T-cell (primary cell): ENCODE measurements around the gene PCP4L1. TPM values are rescaled to one million over a fixed set of nuclear protein-coding genes. Genes with fewer than 3 reads are reported as not detected.
"Not testable (repeated sequence)": the region's sequence is repeated elsewhere in the genome, so short reads cannot be mapped to it uniquely, and the experiment has no call there.

Experiments
- ATAC-seq, 4 experiments: fragments of 200-7000 bp in 3 of 4; fragments of 150-1000 bp in 1 of 4; cut with Tn5 transposase; replicated peaks in 1 of 4; 1 replicate in 3 of 4; 2 replicates in 1 of 4; pipeline ENCODE4 v1.10.0; 2021; ENCODE audit warnings: moderate library complexity in 3 of 4, mild to moderate bottlenecking in 2 of 4, moderate number of reproducible peaks in 1 of 4
- CTCF ChIA-PET, 2 donors: fragments of 300-600 bp; sonication (Branson Sonifier 250); formaldehyde crosslinking; loops; one replicate each; lab custom pipeline; 2022; ENCODE audit warnings: antibody characterized with exemption in 2 of 2; lab: Charles Lee
- POLR2A ChIA-PET, 2 donors: fragments of 300-600 bp; sonication (Branson Sonifier 250); formaldehyde crosslinking; loops; one replicate each; lab custom pipeline; 2022; ENCODE audit warnings: antibody characterized with exemption in 2 of 2; lab: Charles Lee
- DNase-seq, 35 experiments: peaks; one replicate each; pipeline versions ENCODE4 v3.0.0 to v3.0.0-alpha.2; 2013 to 2023
- H3K27ac ChIP-seq: one replicate; pipeline ENCODE4 v1.5.1; 2013; ENCODE audit warnings: low read length
- H3K27me3 ChIP-seq, 2 experiments: replicated peaks in 1 of 2; 1 replicate in 1 of 2; 2 replicates in 1 of 2; pipeline versions ENCODE4 v1.6.1 to v1.7.0; 2013; ENCODE audit warnings: low read length in 1 of 2, mixed read lengths in 1 of 2; ENCODE audit not compliant: control insufficient read depth in 2 of 2, insufficient read depth in 2 of 2; ENCODE audit errors: extremely low read depth in 1 of 2
- H3K36me3 ChIP-seq, 2 donors: 1 replicate in 1 of 2; 2 replicates in 1 of 2; pipeline versions ENCODE4 v1.6.1 to v1.7.0; 2013; ENCODE audit warnings: low read length in 1 of 2; ENCODE audit not compliant: control insufficient read depth in 2 of 2, insufficient read depth in 1 of 2; ENCODE audit errors: extremely low read depth in 1 of 2
- H3K4me1 ChIP-seq, 2 experiments: 1 replicate in 1 of 2; 2 replicates in 1 of 2; pipeline versions ENCODE4 v1.6.1 to v1.7.0; 2013; ENCODE audit warnings: low read length in 2 of 2, mixed read lengths in 1 of 2; ENCODE audit not compliant: insufficient read depth in 2 of 2, control insufficient read depth in 1 of 2; ENCODE audit errors: extremely low read depth in 1 of 2
- H3K4me3 ChIP-seq, 2 donors: 1 replicate in 1 of 2; 2 replicates in 1 of 2; pipeline versions ENCODE4 v1.5.1 to v1.7.0; 2013; ENCODE audit warnings: mild to moderate bottlenecking in 2 of 2, low read length in 1 of 2, moderate library complexity in 1 of 2; ENCODE audit not compliant: control insufficient read depth in 1 of 2; ENCODE audit errors: extremely low read depth in 1 of 2
- H3K9me3 ChIP-seq: 2 replicates; pipeline ENCODE4 v1.7.0; 2013
- H3K27ac Mint-ChIP-seq, 2 donors: one replicate each; pipeline ENCODE4 v1.8.0; 2020 to 2021; ENCODE audit warnings: mild to moderate bottlenecking in 2 of 2, mixed read lengths in 2 of 2
- H3K27me3 Mint-ChIP-seq, 2 donors: one replicate each; pipeline ENCODE4 v1.8.0; 2021 to 2022; ENCODE audit warnings: mixed read lengths in 2 of 2
- H3K36me3 Mint-ChIP-seq: one replicate; pipeline ENCODE4 v1.8.0; 2021; ENCODE audit warnings: mixed read lengths
- H3K4me1 Mint-ChIP-seq, 3 donors: one replicate each; pipeline ENCODE4 v1.8.0; 2020 to 2022; ENCODE audit warnings: mixed read lengths in 3 of 3, mild to moderate bottlenecking in 1 of 3
- H3K4me3 Mint-ChIP-seq, 3 donors: one replicate each; pipeline ENCODE4 v1.8.0; 2020 to 2022; ENCODE audit warnings: mild to moderate bottlenecking in 3 of 3, mixed read lengths in 3 of 3, moderate library complexity in 3 of 3
- H3K9me3 Mint-ChIP-seq, 3 donors: one replicate each; pipeline ENCODE4 v1.8.0; 2020 to 2022; ENCODE audit warnings: mixed read lengths in 3 of 3
- WGBS: methylation state at CpG from one replicate; pipeline ENCODE4 v1.1.5; 2013; ENCODE audit warnings: missing lambda C conversion rate; ENCODE audit not compliant: insufficient coverage; 5-methylcytosine and 5-hydroxymethylcytosine counted together
- total RNA-seq, 35 experiments: library from RNA in 6 of 35; stranded (reverse) in 6 of 35; fragments of 120-200 nt in 1 of 35; gene quantifications; one replicate each; pipeline versions ENCODE4 v1.2.1 to v1.2.4 and lab custom pipeline; 2013 to 2026

The PCP4L1 gene
- total RNA-seq, 5 donors from 2014 or later (not counting 1 experiment from before 2014, with no cell fraction given), result not detected

GRCh38 chr1:161223805-161224694 is 34.5 kb upstream of the PCP4L1 start:
- no peak for ATAC-seq
- Mint-ChIP-seq H3K4me1 (peaks cover 48 to 61% (median 49%) of the 10 kb centered on the region in 3 donors), H3K4me3 (no peak overlapping the region), H3K36me3 (peaks cover 13% of the 10 kb centered on the region), H3K27ac (peak overlapping the region in 1 of 2 donors; percentile 63), H3K27me3 (no peaks in the 10 kb centered on the region), H3K9me3 (no peaks in the 10 kb centered on the region)
- Histone ChIP-seq H3K36me3 (peaks cover 0 to 14% of the 10 kb centered on the region in 2 donors), H3K27me3 (no peaks in the 10 kb centered on the region), H3K4me1 (peaks cover 20 to 37% of the 10 kb centered on the region in 2 experiments), H3K27ac (no peak overlapping the region), H3K9me3 (no peaks in the 10 kb centered on the region), H3K4me3 (no peak overlapping the region)
- POLR2A ChIA-PET, result no interaction called here
- CTCF ChIA-PET, result interaction anchor here (0.6 to 2.8 kb wide), 6 partner anchors 20 to 740 kb away, joined by 3 to 76 read pairs (median 4); partner anchors contain the start of gene NDUFS2 (in 1 of the 2)
- DNase-seq, result no peak
- no CpG with 5 or more reads among the region's 7 CpGs for WGBS

GRCh38 chr1:161224695-161225087 is 33.9 kb upstream of the PCP4L1 start:
- POLR2A ChIA-PET, H3K27me3 ChIP-seq, H3K4me3 Mint-ChIP-seq, ATAC-seq, H3K9me3 Mint-ChIP-seq, H3K4me3 ChIP-seq, H3K9me3 ChIP-seq, DNase-seq, H3K27ac ChIP-seq, H3K27me3 Mint-ChIP-seq: not testable (repeated sequence)
- Mint-ChIP-seq H3K4me1 (peaks cover 42 to 55% (median 43%) of the 10 kb centered on the region in 3 donors), H3K27ac (peak overlapping the region in 1 of 2 donors; percentile 96), H3K36me3 (peaks cover 13% of the 10 kb centered on the region)
- peaks cover 17 to 31% of the 10 kb centered on the region in 2 experiments for H3K4me1 ChIP-seq
- CTCF ChIA-PET, result interaction anchor here (0.7 to 2.8 kb wide), 5 partner anchors 20 to 157 kb away, joined by 3 to 76 read pairs (median 3); partner anchors contain the start of genes NDUFS2 (in 1 of the 2) and UFC1 (in 1 of the 2)
- WGBS, result 89% methylated on average over 4 of the region's 13 CpGs
- H3K36me3 ChIP-seq, result peaks cover 4 to 20% of the 10 kb centered on the region in 2 donors

GRCh38 chr1:161225178-161225533 is 33.4 kb upstream of the PCP4L1 start:
- Mint-ChIP-seq H3K4me1 (peaks cover 37 to 50% (median 38%) of the 10 kb centered on the region in 3 donors), H3K27me3 (no peaks in the 10 kb centered on the region), H3K4me3 (no peak overlapping the region), H3K36me3 (peaks cover 14% of the 10 kb centered on the region), H3K27ac (peak overlapping the region; percentile 96 to 98), H3K9me3 (no peaks in the 10 kb centered on the region)
- H3K27ac ChIP-seq, result peak overlapping the region; percentile 75
- no peaks in the 10 kb centered on the region for H3K27me3 ChIP-seq
- WGBS, result no CpG with 5 or more reads among the region's 7 CpGs
- no peak overlapping the region for H3K4me3 ChIP-seq
- ChIA-PET POLR2A (interaction anchor here (0.5 to 1.2 kb wide), 14 partner anchors 13 to 1392 kb away, joined by 3 to 13 read pairs (median 6); partner anchors contain the start of genes NDUFS2 (in 2 of the 2), PPOX (in 1 of the 2), SDHC (in 1 of the 2) and TSTD1 (in 1 of the 2)), CTCF (interaction anchor here (0.5 to 3.0 kb wide), 50 partner anchors 8 to 1147 kb away, joined by 3 to 76 read pairs (median 7); partner anchors contain the start of genes ADAMTS4 (in 1 of the 2), ARHGAP30 (in 1 of the 2), CFAP126 (in 1 of the 2) and DEDD (in 1 of the 2))
- H3K36me3 ChIP-seq, result peaks cover 5 to 23% of the 10 kb centered on the region in 2 donors
- ATAC-seq (peak in 3 of 4 experiments; percentile 1 to 2 (median 1)), DNase-seq (no peak)
- H3K9me3 ChIP-seq, result no peaks in the 10 kb centered on the region
- H3K4me1 ChIP-seq, result peaks cover 15 to 31% of the 10 kb centered on the region in 2 experiments

- Mint-ChIP-seq H3K4me1 (peaks cover 36 to 48% (median 38%) of the 10 kb centered on the region in 3 donors), H3K27me3 (no peaks in the 10 kb centered on the region)
These were observed 32.8 kb upstream of the PCP4L1 start, which contains the start of gene TOMM40L for GRCh38 chr1:161225534-161226319. Gene TOMM40L (plus strand): TSS chr1:161226060. CDS start chr1:161226490, 430 bp downstream.

GRCh38 chr1:161226320-161226711 is 32.2 kb upstream of the PCP4L1 start:
- WGBS, result 6% methylated on average over 13 of the region's 15 CpGs
- Mint-ChIP-seq H3K36me3 (peaks cover 17% of the 10 kb centered on the region), H3K27me3 (no peaks in the 10 kb centered on the region), H3K9me3 (no peaks in the 10 kb centered on the region), H3K4me1 (peaks cover 35 to 46% (median 38%) of the 10 kb centered on the region in 3 donors), H3K27ac (peak overlapping the region; percentile 96 to 98), H3K4me3 (peak overlapping the region; percentile 89 to 100 (median 99))
- ATAC-seq, result no peak
- CTCF ChIA-PET, result interaction anchor here (0.5 to 3.0 kb wide), 43 partner anchors 9 to 543 kb away, joined by 3 to 76 read pairs (median 7); partner anchors contain the start of genes ADAMTS4 (in 1 of the 2), B4GALT3 (in 1 of the 2), CFAP126 (in 1 of the 2) and DEDD (in 1 of the 2)
- POLR2A ChIA-PET, result interaction anchor here in 1 of 2 donors (0.6 to 1.2 kb wide), 7 partner anchors 14 to 942 kb away, joined by 3 to 13 read pairs (median 10); partner anchors contain the start of genes NDUFS2, SDHC and UFC1
- no peaks in the 10 kb centered on the region for H3K27me3 ChIP-seq
- H3K4me1 ChIP-seq, result peaks cover 15 to 31% of the 10 kb centered on the region in 2 experiments
- peaks cover 5 to 23% of the 10 kb centered on the region in 2 donors for H3K36me3 ChIP-seq
- no peaks in the 10 kb centered on the region for H3K9me3 ChIP-seq
- H3K27ac ChIP-seq, result peak overlapping the region; percentile 31
- peak in 1 of 35 experiments; percentile 16 for DNase-seq
- peak overlapping the region; percentile 71 to 86 for H3K4me3 ChIP-seq

More at GRCh38 chr1:161225534-161226319, 32.8 kb upstream of the PCP4L1 start, which contains the start of gene TOMM40L:
- WGBS, result 0% methylated on average over 10 of the region's 16 CpGs
- POLR2A ChIA-PET, result interaction anchor here (0.5 to 1.2 kb wide), 19 partner anchors 9 to 1393 kb away, joined by 3 to 13 read pairs (median 6); partner anchors contain the start of genes NDUFS2 (in 2 of the 2), PPOX (in 1 of the 2), SDHC (in 1 of the 2) and TSTD1 (in 1 of the 2)
- peak; percentile 94 to 97 (median 94) for ATAC-seq
- peak within 1 kb of the TSS; percentile 96 to 98 for H3K27ac Mint-ChIP-seq
- H3K9me3 Mint-ChIP-seq, result no peaks in the 10 kb centered on the region
- CTCF ChIA-PET, result interaction anchor here (0.5 to 3.0 kb wide), 58 partner anchors 8 to 1148 kb away, joined by 3 to 76 read pairs (median 6); partner anchors contain the start of genes ADAMTS4 (in 1 of the 2), ARHGAP30 (in 1 of the 2), B4GALT3 (in 1 of the 2) and CFAP126 (in 1 of the 2)
- H3K4me3 Mint-ChIP-seq, result peak within 1 kb of the TSS; percentile 89 to 100 (median 99)
- H3K36me3 Mint-ChIP-seq, result peaks cover 17% of the 10 kb centered on the region
- H3K4me1 ChIP-seq, result peaks cover 15 to 31% of the 10 kb centered on the region in 2 experiments
- H3K4me3 ChIP-seq, result peak within 1 kb of the TSS; percentile 71 to 86
- no peaks in the 10 kb centered on the region for H3K27me3 ChIP-seq
- peak within 1 kb of the TSS; percentile 75 for H3K27ac ChIP-seq
- H3K9me3 ChIP-seq, result no peaks in the 10 kb centered on the region
- DNase-seq, result peak; percentile 75 to 97 (median 87)
- H3K36me3 ChIP-seq, result peaks cover 5 to 23% of the 10 kb centered on the region in 2 donors
